NT2/D1 (cell line): ENCODE data around the gene C4orf54.

Experiments used
- YY1 ChIP-seq: IDR thresholded peaks from 2 replicates; pipeline ENCODE4 v1.6.1; 2011; ENCODE audit not compliant: insufficient read length, insufficient read depth
- ZNF274 ChIP-seq: IDR thresholded peaks from 2 replicates; pipeline ENCODE4 v1.6.1; 2011; ENCODE audit warnings: mild to moderate bottlenecking, low read depth, low read length

DNA sequence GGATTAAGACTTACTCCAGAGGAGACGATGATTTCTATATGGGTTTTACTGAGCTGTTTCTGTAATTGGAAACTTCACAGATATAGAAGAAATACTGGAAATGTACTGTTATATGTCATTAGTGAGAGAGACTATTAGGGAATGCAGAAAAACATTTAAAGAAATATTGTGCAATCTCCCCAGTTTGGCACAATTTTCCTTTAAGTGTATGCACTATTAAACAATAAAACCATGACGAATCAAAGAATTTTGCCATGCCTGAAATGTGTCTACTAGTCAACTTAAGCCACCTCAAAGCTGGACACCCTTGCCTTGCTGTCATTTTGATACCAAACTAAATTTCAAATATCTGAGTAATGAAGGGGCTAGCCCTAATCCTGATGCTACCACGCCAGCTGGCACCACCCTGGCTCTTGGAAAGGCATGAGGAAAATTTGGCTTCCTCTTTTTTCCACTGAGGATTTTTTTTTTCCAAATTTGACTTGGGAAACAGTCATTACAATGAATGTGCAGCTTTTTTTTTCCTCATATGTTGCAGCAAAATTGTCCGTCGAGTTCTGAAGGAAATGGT lies 46.9 kb downstream of the C4orf54 start:
- TF ChIP-seq YY1 (no peak), ZNF274 (no peak)
